Left lung (tissue), 14 donors: ENCODE results near the gene PLEKHG1. TPM values are rescaled to one million over a fixed set of nuclear protein-coding genes. Genes with fewer than 3 reads are reported as not detected.

Experiments used
- ATAC-seq: fragments of 200-7000 bp; cut with Tn5 transposase; one replicate; pipeline ENCODE4 v1.9.1; 2020; ENCODE audit warnings: moderate library complexity
- DNase-seq, 4 donors: peaks; one replicate each; pipeline ENCODE4 v3.0.0-alpha.2; 2013 to 2020
- H3K27ac ChIP-seq, 2 donors: fragments of 200-600 bp; sonication (generic) in 1 of 2; one replicate each; pipeline versions ENCODE4 v1.5.0 to v1.8.0; 2020 to 2021
- H3K27me3 ChIP-seq, 2 donors: fragments of 200-600 bp; sonication (generic) in 1 of 2; one replicate each; pipeline versions ENCODE4 v1.5.0 to v1.8.0; 2020 to 2021
- H3K36me3 ChIP-seq, 2 donors: fragments of 200-600 bp; sonication (generic) in 1 of 2; one replicate each; pipeline versions ENCODE4 v1.5.0 to v1.8.0; 2020 to 2021
- H3K4me1 ChIP-seq, 2 donors: fragments of 200-600 bp; one replicate each; pipeline ENCODE4 v1.8.0; 2021
- H3K4me3 ChIP-seq, 2 donors: fragments of 200-600 bp; sonication (generic) in 1 of 2; one replicate each; pipeline versions ENCODE4 v1.5.0 to v1.8.0; 2020 to 2021; ENCODE audit warnings: mild to moderate bottlenecking in 1 of 2
- H3K9me3 ChIP-seq, 2 donors: fragments of 200-600 bp; sonication (generic) in 1 of 2; one replicate each; pipeline versions ENCODE4 v1.5.0 to v1.8.0; 2020 to 2021
- intact Hi-C, 2 donors: fragments of 100-400 bp; cut with DNase I; formaldehyde crosslinking; loops; one replicate each; pipeline versions ENCODE4 v1.11.2 to v1.14.2; 2022
- long read RNA-seq, 12 donors: library from polyadenylated mRNA in 2 of 12; unstranded in 2 of 12; transcript quantifications; one replicate each; pipeline ENCODE4 v2.0.0 and lab custom pipeline, GENCODE V29; 2019 to 2026
- polyA plus RNA-seq, 6 donors: library from polyadenylated mRNA; unstranded; fragments of 120-200 nt; gene quantifications; one replicate each; pipeline ENCODE4 v1.2.1, GENCODE V29; 2013; ENCODE audit not compliant: insufficient read length in 6 of 6
- total RNA-seq, 2 donors: library from RNA; stranded (reverse); fragmentation: NEBNext Ultra II Directional; extraction: Animal tissue kit (Norgen Biotek cat#: 25700); gene quantifications; one replicate each; pipeline ENCODE4 v1.2.1, GENCODE V29; 2021
- TF ChIP-seq, protein P1 (sequence below), 2 donors: fragments of 200-600 bp; sonication (generic) in 1 of 2; IDR thresholded peaks; one replicate each; pipeline versions ENCODE4 v1.5.0 to v1.8.0; 2021; ENCODE audit warnings: antibody characterized with exemption in 2 of 2
- donor health status: DM: no; HTN: yes; CAD: no.
- donor health status: DM: no; HTN: no; CAD: no.

Gene PLEKHG1
- total RNA-seq (10 to 100 TPM; 16.7 to 27.8 TPM), polyA plus RNA-seq (10 to 100 TPM; 29.9 to 34.2 (median 31.5) TPM)
- long read RNA-seq, donor 1, partial matches to known transcripts, result 5 of 5 reads
- long read RNA-seq, donor 1, other reads (novel, unspliced or antisense), result 0 of 5 reads
- long read RNA-seq, donor 2, result 0 reads
- long read RNA-seq, donor 3, result 0 reads
- long read RNA-seq, donor 4, partial matches to known transcripts, result 0 of 3 reads
- long read RNA-seq, donor 4, other reads (novel, unspliced or antisense), result 3 of 3 reads
- long read RNA-seq, donor 5, result 0 reads
- long read RNA-seq, donor 6, result 0 reads
- long read RNA-seq, donor 7, partial matches to known transcripts, result 5 of 5 reads
- long read RNA-seq, donor 7, other reads (novel, unspliced or antisense), result 0 of 5 reads
- long read RNA-seq, donor 8, partial matches to known transcripts, result 0 of 2 reads
- long read RNA-seq, donor 8, other reads (novel, unspliced or antisense), result 0 of 2 reads
- long read RNA-seq, donor 9, result 0 reads
- long read RNA-seq, donor 10, result 0 reads
- long read RNA-seq, donor 11, result 0 reads
- long read RNA-seq, donor 12, result 0 reads

DNA sequence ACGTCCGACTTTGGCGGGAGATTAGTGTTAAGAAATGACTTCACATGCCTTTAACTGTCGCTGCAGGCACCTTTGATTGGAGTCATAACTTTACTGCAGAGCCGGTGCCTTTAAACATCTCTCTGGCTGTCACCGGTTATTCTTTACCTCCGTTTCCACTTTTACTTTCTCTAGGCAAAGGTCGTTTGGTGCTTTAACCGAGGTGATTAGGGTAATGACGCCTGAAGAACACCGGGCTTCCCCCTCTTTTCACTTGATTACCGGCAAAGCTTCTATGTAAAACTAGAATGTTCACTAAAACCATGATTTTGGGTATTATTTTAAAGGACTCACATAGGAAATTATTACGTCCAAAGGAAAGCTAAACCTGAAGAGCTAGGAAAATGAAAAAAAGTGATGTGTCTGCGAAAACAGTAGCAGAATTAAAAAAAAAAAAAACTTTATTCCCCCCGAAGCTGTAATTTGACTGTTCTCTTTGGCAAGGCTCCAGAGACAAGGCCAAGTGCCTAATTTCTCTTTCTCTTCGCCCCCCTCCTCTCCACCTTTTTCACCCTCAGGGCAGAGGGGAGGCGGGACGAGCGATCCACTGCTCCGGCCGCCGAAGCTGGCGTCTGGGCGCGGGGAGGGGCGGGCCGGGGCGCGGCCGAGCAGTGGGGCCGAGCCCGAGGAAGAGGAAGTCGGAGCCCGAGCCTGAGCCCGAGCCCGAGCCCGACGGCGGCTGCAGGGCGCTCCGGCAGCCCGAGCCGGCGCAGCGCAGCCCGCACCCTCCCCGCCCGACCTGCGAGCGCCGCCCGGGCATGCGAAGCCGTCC lies at the start of gene PLEKHG1:
PLEKHG1 (plus strand) TSS at position 687 of the 811 bp plus-strand sequence. CDS start 133,797 bp downstream, outside the sequence.
- TF ChIP-seq, protein P1, sequence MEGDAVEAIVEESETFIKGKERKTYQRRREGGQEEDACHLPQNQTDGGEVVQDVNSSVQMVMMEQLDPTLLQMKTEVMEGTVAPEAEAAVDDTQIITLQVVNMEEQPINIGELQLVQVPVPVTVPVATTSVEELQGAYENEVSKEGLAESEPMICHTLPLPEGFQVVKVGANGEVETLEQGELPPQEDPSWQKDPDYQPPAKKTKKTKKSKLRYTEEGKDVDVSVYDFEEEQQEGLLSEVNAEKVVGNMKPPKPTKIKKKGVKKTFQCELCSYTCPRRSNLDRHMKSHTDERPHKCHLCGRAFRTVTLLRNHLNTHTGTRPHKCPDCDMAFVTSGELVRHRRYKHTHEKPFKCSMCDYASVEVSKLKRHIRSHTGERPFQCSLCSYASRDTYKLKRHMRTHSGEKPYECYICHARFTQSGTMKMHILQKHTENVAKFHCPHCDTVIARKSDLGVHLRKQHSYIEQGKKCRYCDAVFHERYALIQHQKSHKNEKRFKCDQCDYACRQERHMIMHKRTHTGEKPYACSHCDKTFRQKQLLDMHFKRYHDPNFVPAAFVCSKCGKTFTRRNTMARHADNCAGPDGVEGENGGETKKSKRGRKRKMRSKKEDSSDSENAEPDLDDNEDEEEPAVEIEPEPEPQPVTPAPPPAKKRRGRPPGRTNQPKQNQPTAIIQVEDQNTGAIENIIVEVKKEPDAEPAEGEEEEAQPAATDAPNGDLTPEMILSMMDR (IDR thresholded peaks at IDR 0.05), result no peak
- H3K27me3 ChIP-seq, result peaks cover 0 to 53% of the 10 kb centered on the region in 2 donors
- H3K4me1 ChIP-seq, result peaks cover 0 to 20% of the 10 kb centered on the region in 2 donors
- peak within 1 kb of the TSS; percentile 81 to 83 for H3K27ac ChIP-seq
- ATAC-seq (peak; percentile 91), DNase-seq (peak in 3 of 4 donors; percentile 70 to 95 (median 73))
- peak within 1 kb of the TSS; percentile 63 to 76 for H3K4me3 ChIP-seq
- H3K9me3 ChIP-seq, result no peaks in the 10 kb centered on the region
- intact Hi-C loops, result no loop called here
- no peaks in the 10 kb centered on the region for H3K36me3 ChIP-seq

DNA sequence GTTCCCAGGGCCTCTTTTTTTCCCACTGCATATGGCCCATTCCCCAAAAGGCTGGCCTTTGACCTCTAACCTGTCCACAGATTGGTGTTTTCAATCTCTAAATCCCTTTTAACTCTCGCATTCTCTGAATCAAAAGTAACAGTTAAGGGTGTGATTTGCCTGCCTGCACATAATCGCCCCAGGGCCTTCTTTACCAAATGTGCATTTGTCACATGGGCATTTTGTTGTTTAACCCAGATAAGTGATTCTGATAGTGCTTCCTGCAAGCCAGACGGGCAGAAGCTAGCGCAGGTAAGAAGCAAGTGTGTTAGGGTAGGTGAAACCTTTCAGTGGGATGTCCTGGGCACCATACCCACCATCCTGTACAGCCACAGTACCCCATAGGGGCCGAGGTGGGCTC lies 49.4 kb upstream of the PLEKHG1 start:
- no peak for DNase-seq

DNA sequence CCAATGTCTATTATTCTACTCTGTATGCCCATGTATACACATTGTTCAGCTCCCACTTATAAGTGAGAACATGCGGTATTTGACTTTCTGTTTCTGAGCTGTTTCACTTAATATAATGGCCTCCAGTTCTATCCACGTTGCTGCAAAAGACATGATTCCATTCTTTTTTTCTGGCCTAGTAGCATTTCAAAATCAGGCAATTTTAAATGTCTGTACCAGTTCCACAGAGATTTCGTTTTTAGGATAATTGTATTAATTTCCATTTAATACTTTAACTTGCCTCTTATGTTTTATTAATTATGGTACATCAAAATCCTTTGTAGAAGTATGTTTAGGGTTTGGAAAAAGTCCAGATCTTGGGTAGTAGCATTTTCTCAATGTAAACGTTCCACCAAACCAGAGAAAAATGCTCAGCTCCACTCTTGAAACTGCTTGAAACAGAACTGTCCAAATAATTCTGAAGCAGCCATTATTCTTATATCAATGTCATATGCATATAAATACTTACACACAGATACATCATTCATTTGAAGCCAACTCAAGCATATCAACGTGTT lies 42.6 kb upstream of the PLEKHG1 start:
- DNase-seq (no peak), ATAC-seq (no peak)
- TF ChIP-seq, protein P1 (IDR thresholded peaks at IDR 0.05), result no peak
- H3K4me1 ChIP-seq, result no peaks in the 10 kb centered on the region
- H3K36me3 ChIP-seq, result no peaks in the 10 kb centered on the region
- peaks cover 0 to 4% of the 10 kb centered on the region in 2 donors for H3K9me3 ChIP-seq
- no peak overlapping the region for H3K27ac ChIP-seq
- intact Hi-C loops, result no loop called here
- no peaks in the 10 kb centered on the region for H3K27me3 ChIP-seq
- H3K4me3 ChIP-seq, result no peak overlapping the region

More for the DNA sequence above, 49.4 kb upstream of the PLEKHG1 start:
- ATAC-seq, result no peak
- no peaks in the 10 kb centered on the region for H3K36me3 ChIP-seq
- peaks cover 0 to 4% of the 10 kb centered on the region in 2 donors for H3K4me1 ChIP-seq
- H3K4me3 ChIP-seq, result no peak overlapping the region
- no peaks in the 10 kb centered on the region for H3K9me3 ChIP-seq
- TF ChIP-seq, protein P1 (IDR thresholded peaks at IDR 0.05), result no peak
- intact Hi-C loops, result no loop called here
- peaks cover 0 to 4% of the 10 kb centered on the region in 2 donors for H3K27me3 ChIP-seq
- H3K27ac ChIP-seq, result no peak overlapping the region

DNA sequence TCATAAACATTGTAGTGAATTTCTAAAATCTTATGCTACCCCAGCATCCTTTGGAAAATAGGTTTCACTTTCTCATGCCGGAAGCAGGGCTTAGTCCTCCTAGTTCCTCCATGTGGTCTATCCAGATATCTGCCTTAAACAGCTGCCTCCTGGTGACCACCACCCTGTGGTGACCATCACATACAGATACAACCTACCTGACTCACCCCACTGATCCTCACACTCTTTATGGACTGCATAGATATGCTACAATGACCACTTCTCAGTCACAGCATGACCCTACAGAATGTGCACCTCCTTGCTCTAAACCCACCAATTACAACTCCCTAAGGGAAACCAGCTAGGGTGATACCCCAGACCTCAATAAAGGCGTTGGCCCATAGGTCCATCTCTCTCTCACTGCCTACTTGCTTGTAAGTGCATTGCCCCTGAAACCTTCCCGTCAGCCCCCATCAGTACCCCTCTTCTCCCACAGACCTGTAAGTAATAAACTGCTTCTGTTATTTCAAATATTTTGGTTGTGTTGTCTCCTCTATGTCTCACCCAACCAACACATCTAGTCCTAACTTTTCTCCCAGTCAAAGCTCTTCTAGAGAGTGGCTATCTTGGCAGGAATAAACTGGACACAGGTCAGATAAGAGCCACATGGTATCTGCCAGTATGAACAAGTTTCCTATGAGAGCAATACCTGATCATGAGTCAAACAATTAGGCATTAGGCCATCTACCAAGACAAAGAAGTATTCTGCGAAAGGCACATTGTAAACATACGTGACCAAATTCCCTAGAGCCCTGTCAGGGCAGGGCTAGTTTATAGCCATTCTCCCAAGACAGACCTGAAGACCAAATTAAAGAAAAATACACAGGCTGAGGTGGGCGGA lies 39.4 kb upstream of the PLEKHG1 start:
- Histone ChIP-seq H3K27ac (no peak overlapping the region), H3K4me3 (no peak overlapping the region), H3K27me3 (no peaks in the 10 kb centered on the region), H3K9me3 (peaks cover 0 to 4% of the 10 kb centered on the region in 2 donors), H3K36me3 (no peaks in the 10 kb centered on the region), H3K4me1 (no peaks in the 10 kb centered on the region)
- TF ChIP-seq, protein P1 (IDR thresholded peaks at IDR 0.05), result no peak
- no peak for ATAC-seq
- intact Hi-C loops, result no loop called here
- DNase-seq, result no peak
